Activated CD8-positive, alpha-beta memory T cell treated with anti-CD3 and anti-CD28 coated beads, Interleukin-2, amount 50 U/mL, for 4 hours (primary cell): ENCODE results near the gene TRIM28.
"Not testable (repeated sequence)": the region's sequence is repeated elsewhere in the genome, so short reads cannot be mapped to it uniquely, and the experiment has no call there.

ENCODE experiments used
- DNase-seq: peaks from one replicate; pipeline ENCODE4 v3.0.0-alpha.2; 2020

Gene TRIM28

DNA sequence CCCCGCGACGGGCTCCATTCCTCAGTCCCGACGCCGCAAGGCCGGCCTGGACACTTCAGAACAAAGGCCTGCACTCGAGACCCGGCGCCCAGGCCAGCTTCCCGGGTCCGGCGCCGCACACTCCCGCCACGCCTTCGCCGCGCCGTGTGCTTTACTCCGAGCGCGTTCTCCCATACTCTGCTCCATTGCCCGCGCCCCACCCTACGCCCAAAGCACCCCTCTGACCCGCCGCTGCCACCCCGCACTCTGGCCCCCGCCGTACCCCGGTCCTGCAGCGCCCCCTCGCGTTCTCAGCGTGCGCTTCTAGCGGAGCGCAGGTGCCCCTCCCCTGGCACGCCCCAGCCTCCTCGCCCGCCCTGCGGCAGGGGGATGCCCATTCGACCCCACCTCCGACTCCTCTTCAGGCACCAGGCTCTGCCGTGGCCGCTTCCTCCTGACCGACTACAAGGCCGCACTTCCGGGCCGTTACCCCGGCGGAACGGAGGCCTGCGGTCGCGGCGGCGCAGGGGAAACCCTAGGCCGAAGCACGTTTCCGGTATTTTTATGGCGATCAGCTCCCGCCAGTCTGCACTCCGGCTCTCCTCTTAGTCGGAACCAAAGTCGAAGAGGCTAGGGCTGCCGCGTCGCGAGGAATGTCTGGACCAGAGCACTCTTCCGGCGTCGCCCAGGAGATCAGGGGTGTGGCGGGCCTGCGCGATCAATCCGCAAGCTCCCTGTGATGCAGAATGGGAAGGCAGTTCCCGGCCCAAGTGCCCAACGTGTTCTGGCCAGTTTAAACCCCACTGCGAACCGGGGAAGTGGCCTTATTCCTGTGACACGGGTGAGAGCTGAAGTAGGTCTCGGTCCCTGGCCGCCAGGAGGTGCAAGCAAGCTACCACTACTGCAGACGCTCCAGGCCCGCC, 24.3 kb upstream of the TRIM28 start, which contains the start of gene ZBTB45:
Gene ZBTB45 (minus strand): TSS at position 456 of the 902 bp plus-strand sequence. CDS start 2,137 bp downstream, outside the sequence.
- peak; percentile 86 for DNase-seq

DNA sequence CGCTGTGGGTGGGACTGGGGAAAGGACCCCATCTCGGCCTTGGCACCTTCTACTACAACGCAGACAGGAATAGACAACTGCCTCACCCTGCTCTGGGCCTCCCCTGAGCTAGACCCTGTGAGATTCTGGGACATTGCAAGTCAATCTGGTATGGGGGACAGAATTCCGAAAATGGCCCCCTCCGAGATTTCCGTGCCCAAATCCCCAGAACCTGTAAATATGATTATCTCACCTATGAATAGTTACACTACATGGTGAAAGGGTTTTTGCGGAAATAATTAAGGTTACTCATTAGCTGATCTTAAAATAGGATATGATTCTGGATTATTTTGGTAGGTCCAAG, 23.6 kb upstream of the TRIM28 start:
- DNase-seq = no peak

DNA sequence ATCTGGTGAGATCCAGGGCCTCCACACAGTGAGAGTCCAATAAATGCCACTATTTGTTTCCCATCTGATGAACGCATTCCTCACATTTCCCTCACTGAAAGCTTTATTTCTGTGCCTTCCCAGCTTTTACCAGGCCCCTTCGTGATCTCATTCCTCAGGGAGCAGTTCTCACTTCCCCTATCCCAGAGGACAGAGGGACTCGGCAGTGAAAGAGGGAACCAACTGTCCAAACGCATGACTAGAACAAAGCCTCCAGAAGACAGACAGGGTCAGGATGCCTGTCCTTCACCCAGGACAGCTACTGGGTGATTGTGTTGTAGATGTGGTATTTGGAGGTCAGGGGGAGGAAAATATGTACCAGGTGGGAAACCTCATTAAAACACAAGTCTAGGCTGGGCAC, 22.2 kb upstream of the TRIM28 start:
- DNase-seq = no peak

DNA sequence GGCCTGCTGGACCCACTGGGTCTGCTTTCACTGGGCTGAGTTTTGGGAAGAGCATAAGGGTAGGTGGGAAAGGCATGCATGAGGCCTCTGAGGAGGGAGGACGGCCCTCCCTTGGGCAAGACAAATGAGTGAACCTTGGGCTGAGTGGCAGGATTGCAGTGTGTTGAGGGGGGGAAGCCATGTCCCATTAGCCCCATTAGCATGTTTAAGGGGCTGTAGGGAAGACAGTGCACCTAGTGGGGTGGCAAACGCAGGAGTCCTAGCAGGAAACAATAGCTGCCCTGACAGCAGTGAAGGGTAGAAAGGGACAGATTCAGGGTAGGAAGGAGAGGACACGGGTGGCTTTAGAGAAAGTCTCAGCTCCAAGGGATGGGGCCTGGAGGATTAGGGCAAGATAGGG, 21.2 kb upstream of the TRIM28 start:
- no peak for DNase-seq

DNA sequence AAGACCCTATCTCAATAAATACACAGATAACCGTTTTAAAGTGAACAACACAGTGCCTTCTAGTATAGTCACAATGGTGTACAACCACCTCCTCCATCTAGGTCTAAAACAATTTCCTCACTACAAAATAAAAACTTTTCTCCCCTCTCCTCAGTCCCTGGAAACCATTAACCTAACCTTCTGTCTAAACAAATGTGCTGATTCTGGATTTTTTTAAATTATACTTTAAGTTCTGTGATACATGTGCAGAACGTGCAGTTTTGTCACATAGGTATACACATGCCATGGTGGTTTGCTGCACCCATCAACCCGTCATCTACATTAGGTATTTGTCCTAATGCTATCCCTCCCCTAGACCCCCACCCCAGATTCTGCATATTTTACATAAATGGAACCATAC, 14.5 kb upstream of the TRIM28 start:
- no peak for DNase-seq

DNA sequence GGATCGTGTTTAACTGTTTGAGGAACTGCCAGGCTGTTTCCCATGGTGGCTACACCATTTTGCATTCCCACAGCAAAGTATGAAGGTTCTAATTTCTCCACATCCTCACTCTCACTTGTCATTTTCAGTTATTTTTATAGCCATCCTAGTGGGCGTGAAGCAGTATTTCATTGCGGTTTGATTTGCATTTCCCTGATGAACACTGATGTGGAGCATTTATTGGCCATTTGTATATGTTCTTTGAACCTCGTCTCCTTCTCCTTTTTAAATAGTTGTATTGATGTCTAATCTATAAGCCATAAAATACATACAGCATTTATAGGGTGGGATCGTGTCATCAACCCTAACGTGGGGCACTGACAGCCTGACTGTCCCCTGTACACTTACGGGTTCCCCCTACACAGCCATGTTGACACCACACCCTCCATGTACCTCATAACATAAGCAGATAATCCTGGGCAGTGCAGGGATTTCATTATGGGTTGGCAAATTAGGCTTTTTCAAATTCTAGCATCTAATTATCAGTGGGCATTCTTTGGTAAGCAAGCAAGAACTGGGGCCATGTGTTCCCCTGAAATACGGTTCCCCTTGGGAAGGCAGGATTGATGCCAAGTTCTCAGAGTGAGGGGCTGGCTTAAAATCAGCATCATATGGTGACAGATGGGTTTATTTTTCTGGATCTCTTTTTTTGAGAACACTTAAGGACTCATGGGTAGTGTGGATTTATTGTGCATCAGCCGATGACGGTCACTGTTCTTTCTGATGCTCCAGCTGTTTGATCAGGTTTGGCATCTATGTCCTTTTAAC, 12.6 kb upstream of the TRIM28 start:
- no peak for DNase-seq

DNA sequence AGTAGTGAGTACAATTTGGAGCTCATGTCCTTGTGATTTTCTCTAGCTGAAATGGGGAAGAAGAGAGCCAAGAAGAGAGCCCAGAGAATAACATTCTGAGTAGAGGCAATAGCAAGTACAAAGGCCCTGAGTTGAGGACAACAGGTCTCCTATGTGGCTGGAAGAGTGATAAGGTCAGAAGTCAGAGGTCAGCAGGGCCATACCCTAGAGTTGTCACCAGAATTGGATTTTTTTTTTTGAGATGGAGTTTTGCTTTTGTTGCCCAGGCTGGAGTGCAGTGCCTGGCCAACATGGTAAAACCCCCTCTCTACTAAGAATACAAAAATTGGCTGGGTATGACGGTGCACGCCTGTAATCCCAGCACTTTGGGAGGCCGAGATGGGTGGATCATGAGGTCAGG, 8.0 kb upstream of the TRIM28 start:
- DNase-seq = no peak

DNA sequence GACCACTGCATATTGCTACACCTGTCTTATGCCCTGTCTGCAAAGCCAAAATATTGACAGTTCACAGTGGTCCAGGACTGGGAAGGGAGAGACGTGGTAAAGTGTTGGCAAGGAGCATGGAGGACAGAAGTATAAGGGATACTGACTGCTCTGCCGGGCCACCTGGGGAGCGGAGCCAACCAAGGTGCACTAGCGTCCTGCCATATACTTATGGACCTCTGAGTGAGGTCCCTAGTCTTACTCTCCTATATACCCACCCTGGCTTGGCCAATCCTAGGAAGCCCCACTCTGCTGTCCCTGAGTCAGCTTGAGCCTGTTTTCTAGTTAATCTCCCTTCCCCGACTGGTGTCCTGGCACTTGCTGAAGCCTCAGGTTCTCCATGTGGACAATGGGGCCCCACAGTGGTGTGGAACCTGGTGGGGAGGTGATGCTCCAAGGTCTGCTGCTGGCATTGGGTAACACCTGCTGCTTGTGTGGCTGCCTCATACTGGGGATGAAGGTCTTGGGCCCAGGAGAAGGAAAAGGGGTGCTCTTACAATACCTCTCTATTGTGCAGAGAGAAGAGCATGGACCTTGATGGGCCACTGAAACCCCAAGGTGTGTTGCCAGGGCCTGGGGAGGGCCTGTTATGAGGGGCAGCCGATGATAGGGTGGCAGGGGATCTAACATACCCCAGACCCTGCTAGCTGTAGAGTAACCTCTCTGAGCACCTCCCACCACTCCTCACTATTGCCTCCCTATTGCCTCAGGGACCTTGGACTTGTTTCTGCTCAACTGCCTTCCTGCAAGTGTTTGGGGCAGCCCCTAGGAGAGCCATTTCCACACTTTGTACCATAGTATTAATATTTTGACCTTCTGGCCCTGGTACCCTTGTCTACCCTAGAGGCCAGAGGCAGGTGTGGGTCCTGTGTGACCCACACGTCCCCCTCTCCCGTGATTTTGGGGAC, 6.7 kb upstream of the TRIM28 start:
- DNase-seq = no peak

DNA sequence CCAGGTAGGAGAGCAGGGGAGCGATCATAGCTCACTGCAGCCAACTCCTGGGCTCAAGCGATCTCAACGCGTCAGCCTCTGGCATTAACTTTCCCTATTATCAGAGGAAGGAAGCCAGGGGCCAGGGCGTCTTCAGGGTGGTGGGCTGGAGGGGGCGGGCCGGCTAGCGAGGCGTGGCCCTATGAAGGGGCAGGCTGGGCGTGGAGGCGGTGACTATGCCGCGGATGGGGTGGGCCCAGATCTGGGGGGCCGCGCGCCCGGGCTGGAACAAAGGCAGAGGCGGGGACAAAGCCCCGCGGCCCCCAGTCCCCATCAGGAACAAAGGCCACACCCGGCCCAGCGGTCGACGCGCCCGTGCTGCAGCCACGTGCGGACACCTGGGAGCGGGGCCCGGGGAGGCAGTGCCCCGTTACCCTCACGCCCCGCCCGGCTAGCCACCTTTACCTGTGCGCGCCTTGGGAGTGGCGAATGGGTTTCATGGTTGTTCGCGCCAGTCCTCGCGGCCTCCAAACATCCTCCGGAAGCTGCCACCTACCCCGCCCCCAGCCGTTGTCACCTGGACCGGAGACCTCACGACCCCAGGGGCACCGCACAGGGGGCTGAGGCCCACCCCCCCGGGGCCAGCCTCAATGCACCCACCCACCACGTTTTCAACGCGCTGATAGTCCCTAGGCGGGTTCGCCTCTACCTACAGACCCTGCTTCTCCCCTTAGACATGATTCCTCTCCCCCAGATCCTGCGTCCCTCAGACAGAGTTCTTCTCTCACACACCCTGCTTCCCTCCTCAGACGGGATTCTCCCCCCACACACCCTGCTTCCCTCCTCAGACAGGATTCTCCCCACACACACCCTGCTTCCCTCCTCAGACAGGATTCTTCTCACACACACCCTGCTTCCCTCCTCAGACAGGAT, 5.4 kb upstream of the TRIM28 start:
- peak; percentile 44 for DNase-seq

DNA sequence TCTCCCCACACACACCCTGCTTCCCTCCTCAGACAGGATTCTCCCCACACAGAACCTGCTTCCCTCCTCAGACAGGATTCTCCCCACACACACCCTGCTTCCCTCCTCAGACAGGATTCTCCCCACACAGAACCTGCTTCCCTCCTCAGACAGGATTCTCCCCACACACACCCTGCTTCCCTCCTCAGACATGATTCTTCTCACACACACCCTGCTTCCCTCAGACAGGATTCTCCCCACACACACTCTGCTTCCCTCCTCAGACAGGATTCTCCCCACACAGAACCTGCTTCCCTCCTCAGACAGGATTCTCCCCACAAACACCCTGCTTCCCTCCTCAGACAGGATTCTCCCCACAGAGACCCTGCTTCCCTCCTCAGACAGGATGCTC, 4.7 kb upstream of the TRIM28 start:
- DNase-seq = not testable (repeated sequence)

DNA sequence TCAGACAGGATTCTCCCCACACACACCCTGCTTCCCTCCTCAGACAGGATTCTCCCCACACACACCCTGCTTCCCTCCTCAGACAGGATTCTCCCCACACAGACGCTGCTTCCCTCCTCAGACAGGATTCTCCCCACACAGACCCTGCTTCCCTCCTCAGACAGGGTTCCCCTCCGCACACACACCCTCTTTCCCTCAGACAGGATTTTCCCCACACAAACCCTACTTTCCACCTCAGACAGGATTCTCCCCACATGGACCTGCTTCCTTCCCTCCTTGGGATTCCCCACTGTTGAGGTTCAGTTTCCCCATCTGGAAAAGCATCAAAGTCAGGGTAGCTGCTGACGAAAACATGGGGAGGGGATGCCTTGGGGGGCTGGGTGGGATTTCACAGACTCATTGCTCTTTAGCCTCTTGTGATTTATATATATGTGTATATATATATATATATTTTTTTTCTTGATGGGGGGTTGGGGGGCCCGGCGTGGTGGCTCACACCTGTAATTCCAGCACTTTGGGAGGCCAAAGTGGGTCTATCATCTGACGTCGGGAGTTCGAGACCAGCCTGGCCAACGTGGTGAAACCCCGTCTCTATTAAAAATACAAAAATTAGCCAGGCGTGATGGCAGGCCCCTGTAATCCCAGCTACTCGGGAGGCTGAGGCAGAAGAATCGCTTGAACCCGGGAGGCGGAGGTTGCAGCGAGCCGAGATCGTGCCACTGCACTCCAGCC, 1.1 kb upstream of the TRIM28 start:
- DNase-seq = not testable (repeated sequence)

DNA sequence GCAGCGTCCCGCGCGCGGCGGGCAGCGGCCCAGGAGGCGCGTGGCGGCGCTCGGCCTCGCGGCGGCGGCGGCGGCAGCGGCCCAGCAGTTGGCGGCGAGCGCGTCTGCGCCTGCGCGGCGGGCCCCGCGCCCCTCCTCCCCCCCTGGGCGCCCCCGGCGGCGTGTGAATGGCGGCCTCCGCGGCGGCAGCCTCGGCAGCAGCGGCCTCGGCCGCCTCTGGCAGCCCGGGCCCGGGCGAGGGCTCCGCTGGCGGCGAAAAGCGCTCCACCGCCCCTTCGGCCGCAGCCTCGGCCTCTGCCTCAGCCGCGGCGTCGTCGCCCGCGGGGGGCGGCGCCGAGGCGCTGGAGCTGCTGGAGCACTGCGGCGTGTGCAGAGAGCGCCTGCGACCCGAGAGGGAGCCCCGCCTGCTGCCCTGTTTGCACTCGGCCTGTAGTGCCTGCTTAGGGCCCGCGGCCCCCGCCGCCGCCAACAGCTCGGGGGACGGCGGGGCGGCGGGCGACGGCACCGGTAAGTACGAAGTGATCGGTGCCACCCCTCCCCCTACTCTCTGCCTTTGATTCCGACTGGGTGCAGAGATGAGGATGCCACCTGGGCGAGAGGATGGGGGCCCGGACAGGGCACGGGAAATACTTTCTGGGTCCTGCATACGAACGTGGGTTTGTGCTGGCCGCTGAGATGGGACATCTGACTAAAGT, 874 bp downstream of the TRIM28 start:
- peak; percentile 78 for DNase-seq

DNA sequence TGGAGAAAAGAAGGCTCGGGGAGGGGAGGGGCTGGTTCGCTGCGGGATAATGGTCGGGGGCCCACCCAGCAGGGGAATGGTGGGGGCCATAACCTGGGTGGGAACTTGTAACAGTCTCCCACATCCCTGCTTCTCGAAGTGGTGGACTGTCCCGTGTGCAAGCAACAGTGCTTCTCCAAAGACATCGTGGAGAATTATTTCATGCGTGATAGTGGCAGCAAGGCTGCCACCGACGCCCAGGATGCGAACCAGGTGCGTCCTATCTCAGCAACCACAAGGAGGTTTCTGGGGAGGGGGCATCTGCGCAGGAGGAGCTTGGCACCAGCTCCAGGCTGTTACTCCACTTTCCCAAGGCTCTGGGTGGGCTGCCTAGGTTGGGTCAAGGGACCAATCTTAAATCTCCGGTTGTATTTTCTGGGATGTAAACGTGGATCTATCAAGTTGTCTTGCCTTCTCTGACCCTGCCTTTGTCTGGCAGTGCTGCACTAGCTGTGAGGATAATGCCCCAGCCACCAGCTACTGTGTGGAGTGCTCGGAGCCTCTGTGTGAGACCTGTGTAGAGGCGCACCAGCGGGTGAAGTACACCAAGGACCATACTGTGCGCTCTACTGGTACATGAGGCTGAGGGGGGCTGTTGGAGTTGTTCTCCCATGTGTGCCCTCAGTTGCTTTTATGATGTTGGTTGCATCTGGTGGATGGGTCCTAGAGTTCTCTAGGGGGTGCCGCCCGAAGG, 1.6 kb downstream of the TRIM28 start:
- DNase-seq = no peak

DNA sequence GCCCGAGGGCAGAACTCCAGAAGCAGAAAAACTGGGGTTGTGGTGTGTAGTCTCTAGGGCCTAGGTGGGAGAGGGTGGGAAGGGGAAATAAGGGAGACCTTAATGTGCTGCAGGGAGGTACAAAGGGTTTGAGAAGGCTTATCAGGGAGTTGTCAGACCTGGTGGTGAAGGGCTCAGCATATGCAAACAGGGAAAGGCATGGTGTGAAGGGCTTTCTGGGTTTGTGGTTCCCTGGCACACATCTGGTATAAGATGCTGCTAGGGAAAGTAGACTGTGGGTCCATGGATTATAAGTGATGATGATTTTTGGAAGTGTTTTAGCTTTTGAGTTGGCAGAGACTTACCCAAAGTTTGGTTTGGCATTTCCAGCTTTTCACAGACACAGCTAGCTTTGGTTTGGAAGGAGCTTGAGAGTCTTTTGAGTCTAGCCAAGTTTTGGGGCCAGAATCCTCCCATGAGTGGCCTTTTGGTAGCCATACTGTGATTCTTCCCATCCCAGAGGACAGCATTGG, 2.2 kb downstream of the TRIM28 start:
- DNase-seq = no peak

DNA sequence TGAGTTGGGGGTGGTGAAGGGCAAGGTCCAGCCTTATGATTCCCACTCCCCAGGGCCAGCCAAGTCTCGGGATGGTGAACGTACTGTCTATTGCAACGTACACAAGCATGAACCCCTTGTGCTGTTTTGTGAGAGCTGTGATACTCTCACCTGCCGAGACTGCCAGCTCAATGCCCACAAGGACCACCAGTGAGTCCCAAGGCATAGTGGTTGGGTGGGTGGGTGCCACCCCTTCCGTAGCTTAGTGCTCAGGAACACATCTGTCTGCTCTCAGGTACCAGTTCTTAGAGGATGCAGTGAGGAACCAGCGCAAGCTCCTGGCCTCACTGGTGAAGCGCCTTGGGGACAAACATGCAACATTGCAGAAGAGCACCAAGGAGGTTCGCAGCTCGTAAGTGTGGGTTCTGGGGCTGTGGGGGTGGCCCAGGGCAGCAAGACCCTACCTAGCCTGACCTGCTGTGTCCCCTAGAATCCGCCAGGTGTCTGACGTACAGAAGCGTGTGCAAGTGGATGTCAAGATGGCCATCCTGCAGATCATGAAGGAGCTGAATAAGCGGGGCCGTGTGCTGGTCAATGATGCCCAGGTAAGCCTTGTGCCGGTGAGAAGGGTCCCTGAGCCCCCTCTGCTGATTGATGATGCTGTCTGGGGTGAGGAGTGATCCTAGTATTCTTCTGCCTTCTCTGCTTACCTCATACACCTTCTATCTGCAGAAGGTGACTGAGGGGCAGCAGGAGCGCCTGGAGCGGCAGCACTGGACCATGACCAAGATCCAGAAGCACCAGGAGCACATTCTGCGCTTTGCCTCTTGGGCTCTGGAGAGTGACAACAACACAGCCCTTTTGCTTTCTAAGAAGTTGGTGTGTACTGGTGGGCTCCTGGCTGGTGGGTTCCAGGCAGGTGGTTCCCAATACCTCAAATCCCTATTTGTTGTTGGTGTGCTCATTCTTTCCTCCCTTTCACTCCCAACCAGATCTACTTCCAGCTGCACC, 3.8 kb downstream of the TRIM28 start:
- DNase-seq = no peak

DNA sequence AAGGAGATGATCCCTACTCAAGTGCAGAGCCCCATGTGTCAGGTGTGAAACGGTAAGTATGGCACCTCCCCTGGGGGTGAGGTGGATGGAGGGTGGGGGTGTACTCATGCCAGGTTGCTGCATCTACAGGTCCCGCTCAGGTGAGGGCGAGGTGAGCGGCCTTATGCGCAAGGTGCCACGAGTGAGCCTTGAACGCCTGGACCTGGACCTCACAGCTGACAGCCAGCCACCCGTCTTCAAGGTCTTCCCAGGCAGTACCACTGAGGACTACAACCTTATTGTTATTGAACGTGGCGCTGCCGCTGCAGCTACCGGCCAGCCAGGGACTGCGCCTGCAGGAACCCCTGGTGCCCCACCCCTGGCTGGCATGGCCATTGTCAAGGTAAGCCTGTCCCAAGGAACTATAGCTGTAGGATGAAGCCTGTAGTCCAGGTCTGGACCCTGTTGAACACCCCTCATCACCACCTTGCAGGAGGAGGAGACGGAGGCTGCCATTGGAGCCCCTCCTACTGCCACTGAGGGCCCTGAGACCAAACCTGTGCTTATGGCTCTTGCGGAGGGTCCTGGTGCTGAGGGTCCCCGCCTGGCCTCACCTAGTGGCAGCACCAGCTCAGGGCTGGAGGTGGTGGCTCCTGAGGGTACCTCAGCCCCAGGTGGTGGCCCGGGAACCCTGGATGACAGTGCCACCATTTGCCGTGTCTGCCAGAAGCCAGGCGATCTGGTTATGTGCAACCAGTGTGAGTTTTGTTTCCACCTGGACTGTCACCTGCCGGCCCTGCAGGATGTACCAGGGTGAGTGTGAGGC, 5.2 kb downstream of the TRIM28 start:
- DNase-seq = no peak

DNA sequence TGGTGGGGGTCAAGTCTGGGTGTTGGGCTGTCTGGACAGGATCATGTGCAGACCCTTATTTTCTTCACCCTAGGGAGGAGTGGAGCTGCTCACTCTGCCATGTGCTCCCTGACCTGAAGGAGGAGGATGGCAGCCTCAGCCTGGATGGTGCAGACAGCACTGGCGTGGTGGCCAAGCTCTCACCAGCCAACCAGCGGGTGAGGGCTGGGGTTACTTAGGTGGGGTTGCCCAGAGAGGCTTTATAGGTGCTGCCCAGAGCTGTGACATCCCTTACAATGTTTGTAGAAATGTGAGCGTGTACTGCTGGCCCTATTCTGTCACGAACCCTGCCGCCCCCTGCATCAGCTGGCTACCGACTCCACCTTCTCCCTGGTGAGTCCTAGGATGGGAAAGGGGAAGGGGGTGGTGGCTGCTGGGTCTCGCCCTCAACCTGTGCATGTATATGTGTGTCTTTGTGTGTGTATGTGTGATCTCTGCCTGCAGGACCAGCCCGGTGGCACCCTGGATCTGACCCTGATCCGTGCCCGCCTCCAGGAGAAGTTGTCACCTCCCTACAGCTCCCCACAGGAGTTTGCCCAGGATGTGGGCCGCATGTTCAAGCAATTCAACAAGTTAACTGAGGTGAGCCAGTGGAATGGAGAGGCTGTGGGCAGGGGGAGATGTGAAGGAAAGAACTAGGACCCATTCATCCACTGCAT, 5.9 kb downstream of the TRIM28 start:
- DNase-seq = no peak
